BLaER1 treated with 17β-estradiol and CSF1 and Interleukin-3, amounts not matched to agents 10 nM and 100 nM (cell line): ENCODE measurements around the gene TOMM34.

Experiments
- H3K27ac ChIP-seq, 11 experiments: shearing (Covaris generic); formaldehyde crosslinking; 2 replicates each; pipeline ENCODE4 v1.8.1; 2022
- H3K27me3 ChIP-seq, 11 experiments: shearing (Covaris generic); formaldehyde crosslinking; 2 replicates each; pipeline ENCODE4 v1.8.1; 2022
- H3K36me3 ChIP-seq, 11 experiments: shearing (Covaris generic); formaldehyde crosslinking; 2 replicates each; pipeline ENCODE4 v1.8.1; 2022
- H3K4me1 ChIP-seq, 10 experiments: shearing (Covaris generic); formaldehyde crosslinking; 2 replicates each; pipeline ENCODE4 v1.8.1; 2022
- H3K4me2 ChIP-seq, 11 experiments: shearing (Covaris generic); formaldehyde crosslinking; 2 replicates each; pipeline ENCODE4 v1.8.1; 2022
- H3K4me3 ChIP-seq, 10 experiments: shearing (Covaris generic); formaldehyde crosslinking; 2 replicates each; pipeline ENCODE4 v1.8.1; 2022
- H3K9ac ChIP-seq, 11 experiments: shearing (Covaris generic); formaldehyde crosslinking; 2 replicates each; pipeline ENCODE4 v1.8.1; 2022
- H3K9me3 ChIP-seq, 11 experiments: shearing (Covaris generic); formaldehyde crosslinking; replicated peaks in 1 of 11; 2 replicates each; pipeline ENCODE4 v1.8.1; 2022
- H4K20me1 ChIP-seq, 11 experiments: shearing (Covaris generic); formaldehyde crosslinking; 2 replicates each; pipeline ENCODE4 v1.8.1; 2022
- Cebpa-rat ChIP-seq, 11 experiments: shearing (Covaris generic); IDR thresholded peaks; 2 replicates each; pipeline ENCODE4 v1.8.1; 2022

The TOMM34 gene

GRCh38 chr20:44983093-44983674 is 23.0 kb upstream of the TOMM34 start:
- TF ChIP-seq Cebpa-rat (IDR thresholded peaks at IDR 0.05), result peak in 4 of 11 experiments; percentile 26 to 76 (median 44); a peak in 4 of 22 replicates
- Histone ChIP-seq H3K4me2 (peak overlapping the region; percentile 4 to 58 (median 41); a peak in 18 of 22 replicates), H3K27me3 (no peaks in the 10 kb centered on the region), H3K4me3 (no peak overlapping the region), H3K9me3 (no peaks in the 10 kb centered on the region), H3K27ac (peak overlapping the region in 5 of 11 experiments; percentile 3 to 34 (median 17); a peak in 6 of 22 replicates), H4K20me1 (no peaks in the 10 kb centered on the region), H3K9ac (no peak overlapping the region), H3K36me3 (peaks cover 76 to 89% (median 81%) of the 10 kb centered on the region in 11 experiments), H3K4me1 (peaks cover 31 to 50% (median 40%) of the 10 kb centered on the region in 10 experiments)

- H3K4me3 ChIP-seq, result no peak overlapping the region
Observed at GRCh38 chr20:44981736-44982406, 21.7 kb upstream of the TOMM34 start.

GRCh38 chr20:44979090-44979621 is 19.0 kb upstream of the TOMM34 start:
- peaks cover 36 to 63% (median 49%) of the 10 kb centered on the region in 10 experiments for H3K4me1 ChIP-seq
- TF ChIP-seq Cebpa-rat (IDR thresholded peaks at IDR 0.05), result no peak
- peak overlapping the region in 9 of 10 experiments; percentile 22 to 47 (median 39); a peak in 14 of 20 replicates for H3K4me3 ChIP-seq
- H3K4me2 ChIP-seq, result peak overlapping the region; percentile 57 to 93 (median 85)
- H3K9me3 ChIP-seq, result no peaks in the 10 kb centered on the region
- H3K9ac ChIP-seq, result peak overlapping the region; percentile 71 to 81 (median 78); a peak in 21 of 22 replicates
- H4K20me1 ChIP-seq, result no peaks in the 10 kb centered on the region
- peaks cover 62 to 89% (median 73%) of the 10 kb centered on the region in 11 experiments for H3K36me3 ChIP-seq
- H3K27ac ChIP-seq, result peak overlapping the region; percentile 82 to 94 (median 91)
- no peaks in the 10 kb centered on the region for H3K27me3 ChIP-seq

More at GRCh38 chr20:44981736-44982406, 21.7 kb upstream of the TOMM34 start:
- Histone ChIP-seq H3K4me2 (no peak overlapping the region), H4K20me1 (no peaks in the 10 kb centered on the region), H3K27ac (peak overlapping the region in 1 of 11 experiments; percentile 49; a peak in 2 of 22 replicates), H3K9me3 (no peaks in the 10 kb centered on the region), H3K9ac (no peak overlapping the region), H3K4me1 (peaks cover 39 to 63% (median 50%) of the 10 kb centered on the region in 10 experiments), H3K36me3 (peaks cover 64 to 89% (median 73%) of the 10 kb centered on the region in 11 experiments), H3K27me3 (no peaks in the 10 kb centered on the region)
- TF ChIP-seq Cebpa-rat (IDR thresholded peaks at IDR 0.05), result no peak

- Histone ChIP-seq H3K4me2 (peak overlapping the region in 4 of 11 experiments; percentile 21 to 93 (median 86); a peak in 4 of 22 replicates), H3K9me3 (no peaks in the 10 kb centered on the region), H3K36me3 (peaks cover 65 to 91% (median 77%) of the 10 kb centered on the region in 11 experiments), H3K4me3 (no peak overlapping the region), H3K27ac (peak overlapping the region in 2 of 11 experiments; percentile 6 to 18; a peak in 2 of 22 replicates), H3K4me1 (peaks cover 27 to 72% (median 39%) of the 10 kb centered on the region in 10 experiments), H3K27me3 (no peaks in the 10 kb centered on the region), H4K20me1 (0 out of 22 replicates have a peak, but pooled peaks cover 0 to 1% (median 0%) of the 10 kb centered on the region in 11 experiments), H3K9ac (no peak overlapping the region)
- no peak for TF ChIP-seq Cebpa-rat (IDR thresholded peaks at IDR 0.05)
Observed at GRCh38 chr20:44976698-44977097, 16.5 kb upstream of the TOMM34 start.

- Histone ChIP-seq H3K4me1 (peaks cover 40 to 79% (median 48%) of the 10 kb centered on the region in 10 experiments), H3K9me3 (no peaks in the 10 kb centered on the region), H3K27me3 (no peaks in the 10 kb centered on the region), H3K9ac (no peak overlapping the region), H3K4me3 (no peak overlapping the region), H3K36me3 (peaks cover 49 to 71% (median 58%) of the 10 kb centered on the region in 11 experiments), H4K20me1 (peaks cover 0 to 31% (median 16%) of the 10 kb centered on the region in 11 experiments; a peak in 11 of 22 replicates), H3K27ac (no peak overlapping the region), H3K4me2 (peak overlapping the region in 2 of 11 experiments; percentile 34 to 38; a peak in 4 of 22 replicates)
- no peak for TF ChIP-seq Cebpa-rat (IDR thresholded peaks at IDR 0.05)
Observed at GRCh38 chr20:44973053-44973452, 12.9 kb upstream of the TOMM34 start.

GRCh38 chr20:44970243-44970757 is 10.1 kb upstream of the TOMM34 start:
- H3K36me3 ChIP-seq, result peaks cover 34 to 46% (median 38%) of the 10 kb centered on the region in 11 experiments
- no peaks in the 10 kb centered on the region for H3K9me3 ChIP-seq
- no peaks in the 10 kb centered on the region for H3K27me3 ChIP-seq
- no peak for TF ChIP-seq Cebpa-rat (IDR thresholded peaks at IDR 0.05)
- peaks cover 0 to 36% (median 19%) of the 10 kb centered on the region in 11 experiments; a peak in 12 of 22 replicates for H4K20me1 ChIP-seq
- H3K9ac ChIP-seq, result peak overlapping the region in 8 of 11 experiments; percentile 3 to 58 (median 29); a peak in 13 of 22 replicates
- H3K27ac ChIP-seq, result peak overlapping the region; percentile 22 to 67 (median 54); a peak in 19 of 22 replicates
- H3K4me2 ChIP-seq, result peak overlapping the region; percentile 38 to 97 (median 94); a peak in 21 of 22 replicates
- H3K4me1 ChIP-seq, result peaks cover 48 to 72% (median 55%) of the 10 kb centered on the region in 10 experiments
- H3K4me3 ChIP-seq, result peak overlapping the region in 2 of 10 experiments; percentile 6 to 13; a peak in 3 of 20 replicates

GRCh38 chr20:44969300-44969894 is 9.2 kb upstream of the TOMM34 start:
- H3K4me2 ChIP-seq, result peak overlapping the region; percentile 92 to 98 (median 94)
- peak overlapping the region in 1 of 11 experiments; percentile 15; a peak in 2 of 22 replicates for H3K9ac ChIP-seq
- no peak overlapping the region; a peak in 2 of 20 replicates for H3K4me3 ChIP-seq
- H3K4me1 ChIP-seq, result peaks cover 50 to 69% (median 56%) of the 10 kb centered on the region in 10 experiments
- no peaks in the 10 kb centered on the region for H3K27me3 ChIP-seq
- H3K27ac ChIP-seq, result peak overlapping the region in 5 of 11 experiments; percentile 22 to 63 (median 51); a peak in 5 of 22 replicates
- no peak for TF ChIP-seq Cebpa-rat (IDR thresholded peaks at IDR 0.05)
- no peaks in the 10 kb centered on the region for H3K9me3 ChIP-seq
- H4K20me1 ChIP-seq, result peaks cover 0 to 36% (median 19%) of the 10 kb centered on the region in 11 experiments; a peak in 12 of 22 replicates
- H3K36me3 ChIP-seq, result peaks cover 25 to 37% (median 29%) of the 10 kb centered on the region in 11 experiments

- peaks cover 50 to 62% (median 56%) of the 10 kb centered on the region in 10 experiments for H3K4me1 ChIP-seq
- no peak for TF ChIP-seq Cebpa-rat (IDR thresholded peaks at IDR 0.05)
- peak overlapping the region; percentile 76 to 87 (median 82) for H3K27ac ChIP-seq
- peak overlapping the region; percentile 83 to 89 (median 88) for H3K9ac ChIP-seq
- peak overlapping the region; percentile 90 to 98 (median 94) for H3K4me3 ChIP-seq
- peaks cover 4 to 16% (median 8%) of the 10 kb centered on the region in 11 experiments; a peak in 20 of 22 replicates for H3K36me3 ChIP-seq
- peaks cover 0 to 36% (median 19%) of the 10 kb centered on the region in 11 experiments; a peak in 12 of 22 replicates for H4K20me1 ChIP-seq
- peak overlapping the region; percentile 92 to 98 (median 94) for H3K4me2 ChIP-seq
- H3K27me3 ChIP-seq, result no peaks in the 10 kb centered on the region
- no peaks in the 10 kb centered on the region for H3K9me3 ChIP-seq
Observed at GRCh38 chr20:44967207-44967807, 7.1 kb upstream of the TOMM34 start.
